SK-N-MC (cell line): ENCODE data around the gene TMEM35B.

Experiments
- EZH2 ChIP-seq: fragments of 200-600 bp; sonication (generic); IDR thresholded peaks from one replicate; pipeline ENCODE4 v1.6.1; 2017; ENCODE audit warnings: antibody characterized with exemption
- FOXP2 ChIP-seq: optimal IDR thresholded peaks from 2 replicates; pipeline ENCODE3; 2011; ENCODE audit warnings: mild to moderate bottlenecking, moderate library complexity; ENCODE audit not compliant: insufficient read depth; ENCODE audit errors: extremely low read length, control extremely low read depth
- POLR2AphosphoS5 ChIP-seq: IDR thresholded peaks from 2 replicates; pipeline ENCODE4 v1.6.1; 2012; ENCODE audit warnings: mild to moderate bottlenecking, low read depth, low read length, borderline replicate concordance

DNA sequence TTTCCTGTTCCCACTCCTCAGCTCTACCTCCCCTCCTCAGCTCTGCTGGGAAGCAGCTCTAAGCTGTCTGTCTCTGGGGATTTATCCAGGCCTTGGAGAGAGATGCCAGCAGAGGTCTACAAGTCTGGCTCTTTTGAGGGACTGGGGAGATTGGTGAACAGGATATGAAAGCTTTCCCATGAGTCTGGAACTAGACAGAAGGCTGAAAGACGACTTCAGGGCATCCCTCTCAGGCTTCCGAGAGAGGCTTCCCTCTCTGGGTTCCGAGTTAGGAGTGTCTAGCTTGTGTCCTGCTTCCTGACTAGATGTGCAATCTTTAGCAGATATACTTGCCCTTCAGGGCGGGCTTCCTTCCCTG lies 733 bp downstream of the TMEM35B start:
- TF ChIP-seq POLR2AphosphoS5: no peak
- no peak for TF ChIP-seq EZH2
- TF ChIP-seq FOXP2: no peak
